Panc1 (cell line): ENCODE measurements around the gene HUNK.

ENCODE experiments used
- CTCF ChIP-seq: fragments of 450-650 bp; IDR thresholded peaks from 2 replicates; pipeline ENCODE4 v1.5.1; 2017; ENCODE audit warnings: mild to moderate bottlenecking
- POLR2AphosphoS5 ChIP-seq: IDR thresholded peaks from 2 replicates; pipeline ENCODE4 v1.6.1; 2012; ENCODE audit warnings: mild to moderate bottlenecking, low read depth, low read length, moderate library complexity
- REST ChIP-seq, 2 experiments: IDR thresholded peaks; 2 replicates each; pipeline ENCODE4 v1.6.1; 2011 to 2012; ENCODE audit warnings: low read depth in 2 of 2, control low read depth in 1 of 2, low read length in 1 of 2, mild to moderate bottlenecking in 1 of 2, moderate library complexity in 1 of 2; ENCODE audit not compliant: insufficient read depth in 1 of 2
- SIN3A ChIP-seq: IDR thresholded peaks from 2 replicates; pipeline ENCODE4 v1.6.1; 2012; ENCODE audit warnings: low read depth, mild to moderate bottlenecking, low read length, moderate library complexity, borderline replicate concordance; ENCODE audit not compliant: insufficient read depth
- TCF7L2 ChIP-seq: IDR thresholded peaks from 2 replicates; pipeline ENCODE4 v1.6.1; 2011; ENCODE audit warnings: mild to moderate bottlenecking, low read depth, low read length, inconsistent platforms

GRCh38 chr21:31830701-31831100 is 42.1 kb upstream of the HUNK start:
- TF ChIP-seq POLR2AphosphoS5 (no peak), CTCF (no peak), REST (IDR thresholded peaks at IDR 0.05; ENCODE audit: insufficient read depth in 1 of 2, low read depth in 2 of 2, low read length in 1 of 2) (no peak), SIN3A (no peak), TCF7L2 (no peak)
